Activated naive CD4-positive, alpha-beta T cell treated with anti-CD3 and anti-CD28 coated beads, Interleukin-2, amount 50 U/mL, for 24 hours (primary cell): ENCODE measurements around the gene ZBTB38.

ENCODE experiments used
- H3K27ac Mint-ChIP-seq: one replicate; pipeline ENCODE4 v1.8.0; 2021; ENCODE audit warnings: mild to moderate bottlenecking, mixed read lengths
- H3K27me3 Mint-ChIP-seq: one replicate; pipeline ENCODE4 v1.8.0; 2021; ENCODE audit warnings: mixed read lengths
- H3K36me3 Mint-ChIP-seq: one replicate; pipeline ENCODE4 v1.8.0; 2021; ENCODE audit warnings: mixed read lengths
- H3K4me1 Mint-ChIP-seq: one replicate; pipeline ENCODE4 v1.8.0; 2021; ENCODE audit warnings: mixed read lengths
- H3K4me3 Mint-ChIP-seq: one replicate; pipeline ENCODE4 v1.8.0; 2021; ENCODE audit warnings: mild to moderate bottlenecking, mixed read lengths
- H3K9me3 Mint-ChIP-seq: one replicate; pipeline ENCODE4 v1.8.0; 2021; ENCODE audit warnings: mixed read lengths

Gene ZBTB38

GRCh38 chr3:141349711-141350110, 18.6 kb upstream of the ZBTB38 start:
- no peak overlapping the region for H3K27ac Mint-ChIP-seq
- H3K36me3 Mint-ChIP-seq, result peaks cover 1% of the 10 kb centered on the region

GRCh38 chr3:141350666-141351065, 17.6 kb upstream of the ZBTB38 start:
- Mint-ChIP-seq H3K36me3 (peaks cover 1% of the 10 kb centered on the region), H3K27me3 (no peaks in the 10 kb centered on the region)

More at GRCh38 chr3:141349711-141350110, 18.6 kb upstream of the ZBTB38 start:
- Mint-ChIP-seq H3K4me1 (no peaks in the 10 kb centered on the region), H3K4me3 (no peak overlapping the region), H3K27me3 (no peaks in the 10 kb centered on the region), H3K9me3 (no peaks in the 10 kb centered on the region)

GRCh38 chr3:141352262-141352984, 15.9 kb upstream of the ZBTB38 start:
- no peaks in the 10 kb centered on the region for H3K27me3 Mint-ChIP-seq
- H3K9me3 Mint-ChIP-seq, result no peaks in the 10 kb centered on the region
- no peak overlapping the region for H3K27ac Mint-ChIP-seq
- H3K4me1 Mint-ChIP-seq, result no peaks in the 10 kb centered on the region
- peaks cover 1% of the 10 kb centered on the region for H3K36me3 Mint-ChIP-seq
- H3K4me3 Mint-ChIP-seq, result no peak overlapping the region

More at GRCh38 chr3:141350666-141351065, 17.6 kb upstream of the ZBTB38 start:
- Mint-ChIP-seq H3K4me3 (no peak overlapping the region), H3K4me1 (no peaks in the 10 kb centered on the region), H3K9me3 (no peaks in the 10 kb centered on the region), H3K27ac (no peak overlapping the region)

GRCh38 chr3:141353652-141354495, 14.4 kb upstream of the ZBTB38 start:
- H3K9me3 Mint-ChIP-seq, result no peaks in the 10 kb centered on the region
- H3K36me3 Mint-ChIP-seq, result peaks cover 1% of the 10 kb centered on the region
- no peak overlapping the region for H3K4me3 Mint-ChIP-seq
- no peaks in the 10 kb centered on the region for H3K27me3 Mint-ChIP-seq
- H3K4me1 Mint-ChIP-seq, result no peaks in the 10 kb centered on the region
- H3K27ac Mint-ChIP-seq, result no peak overlapping the region

- H3K9me3 Mint-ChIP-seq, result no peaks in the 10 kb centered on the region
- no peak overlapping the region for H3K27ac Mint-ChIP-seq
- no peak overlapping the region for H3K4me3 Mint-ChIP-seq
- H3K27me3 Mint-ChIP-seq, result no peaks in the 10 kb centered on the region
- H3K36me3 Mint-ChIP-seq, result peaks cover 1% of the 10 kb centered on the region
- H3K4me1 Mint-ChIP-seq, result no peaks in the 10 kb centered on the region
These were observed 13.8 kb upstream of the ZBTB38 start for GRCh38 chr3:141354517-141354916.

- Mint-ChIP-seq H3K4me1 (no peaks in the 10 kb centered on the region), H3K9me3 (no peaks in the 10 kb centered on the region), H3K27me3 (no peaks in the 10 kb centered on the region), H3K4me3 (no peak overlapping the region), H3K27ac (no peak overlapping the region), H3K36me3 (peaks cover 1% of the 10 kb centered on the region)
These were observed 13.1 kb upstream of the ZBTB38 start for GRCh38 chr3:141355242-141355641.

- Mint-ChIP-seq H3K27ac (no peak overlapping the region), H3K4me3 (no peak overlapping the region), H3K4me1 (peaks cover 6% of the 10 kb centered on the region), H3K9me3 (no peaks in the 10 kb centered on the region), H3K36me3 (no peaks in the 10 kb centered on the region), H3K27me3 (no peaks in the 10 kb centered on the region)
These were observed 12.3 kb upstream of the ZBTB38 start for GRCh38 chr3:141356046-141356445.

- H3K36me3 Mint-ChIP-seq, result no peaks in the 10 kb centered on the region
- no peak overlapping the region for H3K4me3 Mint-ChIP-seq
- peak overlapping the region; percentile 66 for H3K27ac Mint-ChIP-seq
- H3K4me1 Mint-ChIP-seq, result peaks cover 12% of the 10 kb centered on the region
- H3K9me3 Mint-ChIP-seq, result no peaks in the 10 kb centered on the region
- H3K27me3 Mint-ChIP-seq, result no peaks in the 10 kb centered on the region
These were observed 7.3 kb upstream of the ZBTB38 start for GRCh38 chr3:141360888-141361598.

GRCh38 chr3:141362736-141363135, 5.6 kb upstream of the ZBTB38 start:
- no peak overlapping the region for H3K27ac Mint-ChIP-seq
- H3K4me3 Mint-ChIP-seq, result no peak overlapping the region
- H3K27me3 Mint-ChIP-seq, result no peaks in the 10 kb centered on the region
- no peaks in the 10 kb centered on the region for H3K36me3 Mint-ChIP-seq
- peaks cover 12% of the 10 kb centered on the region for H3K4me1 Mint-ChIP-seq
- H3K9me3 Mint-ChIP-seq, result no peaks in the 10 kb centered on the region

- Mint-ChIP-seq H3K27me3 (no peaks in the 10 kb centered on the region), H3K36me3 (no peaks in the 10 kb centered on the region), H3K9me3 (no peaks in the 10 kb centered on the region), H3K4me1 (peaks cover 21% of the 10 kb centered on the region), H3K27ac (no peak overlapping the region), H3K4me3 (no peak overlapping the region)
These were observed 3.1 kb upstream of the ZBTB38 start for GRCh38 chr3:141365201-141365600.

GRCh38 chr3:141366285-141367037, 1.8 kb upstream of the ZBTB38 start:
- H3K27me3 Mint-ChIP-seq, result no peaks in the 10 kb centered on the region
- H3K27ac Mint-ChIP-seq, result no peak overlapping the region
- no peaks in the 10 kb centered on the region for H3K9me3 Mint-ChIP-seq
- no peaks in the 10 kb centered on the region for H3K36me3 Mint-ChIP-seq
- no peak overlapping the region for H3K4me3 Mint-ChIP-seq
- peaks cover 14% of the 10 kb centered on the region for H3K4me1 Mint-ChIP-seq

- Mint-ChIP-seq H3K9me3 (no peaks in the 10 kb centered on the region), H3K4me3 (no peak overlapping the region), H3K27me3 (no peaks in the 10 kb centered on the region), H3K36me3 (no peaks in the 10 kb centered on the region), H3K27ac (no peak overlapping the region), H3K4me1 (peaks cover 12% of the 10 kb centered on the region)
These were observed 1.1 kb upstream of the ZBTB38 start for GRCh38 chr3:141367038-141367730.

GRCh38 chr3:141368925-141369794, 856 bp downstream of the ZBTB38 start:
- Mint-ChIP-seq H3K4me1 (peaks cover 12% of the 10 kb centered on the region), H3K36me3 (no peaks in the 10 kb centered on the region), H3K27ac (no peak overlapping the region), H3K4me3 (no peak overlapping the region), H3K9me3 (no peaks in the 10 kb centered on the region), H3K27me3 (no peaks in the 10 kb centered on the region)

- no peaks in the 10 kb centered on the region for H3K27me3 Mint-ChIP-seq
- H3K36me3 Mint-ChIP-seq, result no peaks in the 10 kb centered on the region
- H3K9me3 Mint-ChIP-seq, result no peaks in the 10 kb centered on the region
- peak overlapping the region; percentile 70 for H3K27ac Mint-ChIP-seq
- no peak overlapping the region for H3K4me3 Mint-ChIP-seq
- peaks cover 12% of the 10 kb centered on the region for H3K4me1 Mint-ChIP-seq
These were observed 1.8 kb downstream of the ZBTB38 start for GRCh38 chr3:141370065-141370533.
